Activated naive CD8-positive, alpha-beta T cell treated with anti-CD3 and anti-CD28 coated beads, Interleukin-2, amount 10 ng/mL, durations not matched to agents 7 days and 5 days (primary cell): ENCODE results near the gene MAST4. TPM values are rescaled to one million over a fixed set of nuclear protein-coding genes. Genes with fewer than 3 reads are reported as not detected.
"Not testable (repeated sequence)": the region's sequence is repeated elsewhere in the genome, so short reads cannot be mapped to it uniquely, and the experiment has no call there.

Experiments
- ATAC-seq: fragments of 150-1000 bp; cut with Tn5 transposase; one replicate; pipeline ENCODE4 v1.10.0; 2021; ENCODE audit warnings: low read depth, moderate library complexity
- POLR2A ChIA-PET: fragments of 350-600 bp; sonication (Branson Sonifier 250); formaldehyde crosslinking; loops from one replicate; lab custom pipeline; 2021; ENCODE audit warnings: antibody characterized with exemption; lab: Charles Lee
- DNase-seq: peaks from one replicate; pipeline ENCODE4 v3.0.0; 2021
- H3K27ac Mint-ChIP-seq: one replicate; pipeline ENCODE4 v1.8.0; 2022; ENCODE audit warnings: mild to moderate bottlenecking, mixed read lengths
- H3K27me3 Mint-ChIP-seq: one replicate; pipeline ENCODE4 v1.8.0; 2022; ENCODE audit warnings: mild to moderate bottlenecking, moderate library complexity, mixed read lengths
- H3K36me3 Mint-ChIP-seq: one replicate; pipeline ENCODE4 v1.8.0; 2021; ENCODE audit warnings: mild to moderate bottlenecking, mixed read lengths
- H3K4me1 Mint-ChIP-seq: one replicate; pipeline ENCODE4 v1.8.0; 2021; ENCODE audit warnings: mixed read lengths
- H3K4me3 Mint-ChIP-seq: one replicate; pipeline ENCODE4 v1.8.0; 2022; ENCODE audit warnings: mild to moderate bottlenecking, moderate library complexity, mixed read lengths
- H3K9me3 Mint-ChIP-seq: one replicate; pipeline ENCODE4 v1.8.0; 2021; ENCODE audit warnings: mixed read lengths
- total RNA-seq, 2 experiments: library from RNA; stranded (reverse); gene quantifications; one replicate each; pipeline ENCODE4 v1.2.3, GENCODE V29; 2021

The MAST4 gene
- total RNA-seq, 2 experiments from 2014 or later: 13.4 to 14.3 TPM

- POLR2A ChIA-PET: no interaction called here
- ATAC-seq (no peak), DNase-seq (no peak)
- Mint-ChIP-seq H3K4me1 (peaks cover 11% of the 10 kb centered on the region), H3K27me3 (peaks cover 6% of the 10 kb centered on the region), H3K9me3 (no peaks in the 10 kb centered on the region), H3K27ac (no peak overlapping the region), H3K36me3 (no peaks in the 10 kb centered on the region), H3K4me3 (no peak overlapping the region)
These were observed 142.8 kb downstream of the MAST4 start for GRCh38 chr5:66739021-66739420.

GRCh38 chr5:66739951-66740350, 143.8 kb downstream of the MAST4 start:
- DNase-seq: no peak
- ATAC-seq: no peak
- no peak overlapping the region for H3K4me3 Mint-ChIP-seq
- POLR2A ChIA-PET: no interaction called here
- H3K27me3 Mint-ChIP-seq: peaks cover 3% of the 10 kb centered on the region
- H3K36me3 Mint-ChIP-seq: no peaks in the 10 kb centered on the region
- peaks cover 14% of the 10 kb centered on the region for H3K4me1 Mint-ChIP-seq
- H3K9me3 Mint-ChIP-seq: no peaks in the 10 kb centered on the region
- no peak overlapping the region for H3K27ac Mint-ChIP-seq

- Mint-ChIP-seq H3K36me3 (no peaks in the 10 kb centered on the region), H3K4me3 (no peak overlapping the region), H3K27me3 (peaks cover 3% of the 10 kb centered on the region), H3K4me1 (peaks cover 14% of the 10 kb centered on the region), H3K9me3 (peaks cover 4% of the 10 kb centered on the region), H3K27ac (no peak overlapping the region)
- ATAC-seq (no peak), DNase-seq (no peak)
- POLR2A ChIA-PET: no interaction called here
These were observed 145.2 kb downstream of the MAST4 start for GRCh38 chr5:66741394-66741793.

- no peak for DNase-seq
These were observed 146.1 kb downstream of the MAST4 start for GRCh38 chr5:66742083-66742895.

GRCh38 chr5:66742896-66743247, 146.7 kb downstream of the MAST4 start:
- DNase-seq (no peak), ATAC-seq (no peak)
- POLR2A ChIA-PET: no interaction called here
- peaks cover 6% of the 10 kb centered on the region for H3K9me3 Mint-ChIP-seq
- peak overlapping the region; percentile 24 for H3K27ac Mint-ChIP-seq
- H3K36me3 Mint-ChIP-seq: no peaks in the 10 kb centered on the region
- no peak overlapping the region for H3K4me3 Mint-ChIP-seq
- H3K4me1 Mint-ChIP-seq: peaks cover 15% of the 10 kb centered on the region
- no peaks in the 10 kb centered on the region for H3K27me3 Mint-ChIP-seq

More at GRCh38 chr5:66742083-66742895, 146.1 kb downstream of the MAST4 start:
- Mint-ChIP-seq H3K36me3 (no peaks in the 10 kb centered on the region), H3K27me3 (no peaks in the 10 kb centered on the region), H3K9me3 (peaks cover 6% of the 10 kb centered on the region), H3K4me1 (peaks cover 14% of the 10 kb centered on the region), H3K27ac (no peak overlapping the region), H3K4me3 (no peak overlapping the region)
- POLR2A ChIA-PET: interaction anchor here (0.7 kb wide), 1 partner anchor 102 kb away, joined by 3 read pairs; no protein-coding TSS in a partner anchor
- ATAC-seq: no peak

- Mint-ChIP-seq H3K27me3 (no peaks in the 10 kb centered on the region), H3K4me1 (peaks cover 15% of the 10 kb centered on the region), H3K27ac (no peak overlapping the region), H3K36me3 (no peaks in the 10 kb centered on the region), H3K4me3 (no peak overlapping the region), H3K9me3 (peaks cover 6% of the 10 kb centered on the region)
- no peak for ATAC-seq
- POLR2A ChIA-PET: no interaction called here
- DNase-seq: no peak
These were observed 147.2 kb downstream of the MAST4 start for GRCh38 chr5:66743344-66743743.

GRCh38 chr5:66744040-66744439, 147.8 kb downstream of the MAST4 start:
- no peak for ATAC-seq
- no peaks in the 10 kb centered on the region for H3K27me3 Mint-ChIP-seq
- DNase-seq: no peak
- no peak overlapping the region for H3K27ac Mint-ChIP-seq
- H3K9me3 Mint-ChIP-seq: peaks cover 6% of the 10 kb centered on the region
- peaks cover 15% of the 10 kb centered on the region for H3K4me1 Mint-ChIP-seq
- H3K36me3 Mint-ChIP-seq: no peaks in the 10 kb centered on the region
- H3K4me3 Mint-ChIP-seq: no peak overlapping the region
- POLR2A ChIA-PET: no interaction called here

GRCh38 chr5:66745297-66745696, 149.1 kb downstream of the MAST4 start:
- POLR2A ChIA-PET: no interaction called here
- H3K4me3 Mint-ChIP-seq: no peak overlapping the region
- peaks cover 15% of the 10 kb centered on the region for H3K4me1 Mint-ChIP-seq
- no peaks in the 10 kb centered on the region for H3K27me3 Mint-ChIP-seq
- ATAC-seq (no peak), DNase-seq (no peak)
- no peaks in the 10 kb centered on the region for H3K36me3 Mint-ChIP-seq
- H3K27ac Mint-ChIP-seq: no peak overlapping the region
- peaks cover 6% of the 10 kb centered on the region for H3K9me3 Mint-ChIP-seq

- ATAC-seq (no peak), DNase-seq (no peak)
- H3K27ac Mint-ChIP-seq: no peak overlapping the region
- POLR2A ChIA-PET: no interaction called here
- peaks cover 13% of the 10 kb centered on the region for H3K4me1 Mint-ChIP-seq
- H3K36me3 Mint-ChIP-seq: no peaks in the 10 kb centered on the region
- no peak overlapping the region for H3K4me3 Mint-ChIP-seq
- peaks cover under 1% of the 10 kb centered on the region for H3K27me3 Mint-ChIP-seq
- H3K9me3 Mint-ChIP-seq: peaks cover 6% of the 10 kb centered on the region
These were observed 151.4 kb downstream of the MAST4 start for GRCh38 chr5:66747607-66748006.

- H3K27ac Mint-ChIP-seq, ATAC-seq, DNase-seq, H3K9me3 Mint-ChIP-seq, H3K4me3 Mint-ChIP-seq, POLR2A ChIA-PET, H3K36me3 Mint-ChIP-seq, H3K4me1 Mint-ChIP-seq: not testable (repeated sequence)
- peaks cover 14% of the 10 kb centered on the region for H3K27me3 Mint-ChIP-seq
These were observed 156.5 kb downstream of the MAST4 start for GRCh38 chr5:66752668-66753067.

- DNase-seq: no peak
- Mint-ChIP-seq H3K4me3 (no peak overlapping the region), H3K27me3 (peaks cover 14% of the 10 kb centered on the region), H3K9me3 (no peaks in the 10 kb centered on the region), H3K27ac (no peak overlapping the region), H3K36me3 (no peaks in the 10 kb centered on the region), H3K4me1 (no peaks in the 10 kb centered on the region)
- no peak for ATAC-seq
- POLR2A ChIA-PET: no interaction called here
These were observed 161.1 kb downstream of the MAST4 start for GRCh38 chr5:66757219-66757833.

- no peak overlapping the region for H3K27ac Mint-ChIP-seq
These were observed 161.7 kb downstream of the MAST4 start for GRCh38 chr5:66757834-66758371.

GRCh38 chr5:66769030-66769733, 173.0 kb downstream of the MAST4 start:
- peaks cover 2% of the 10 kb centered on the region for H3K4me1 Mint-ChIP-seq
- POLR2A ChIA-PET: interaction anchor here (0.6 kb wide), 1 partner anchor 31 kb away, joined by 3 read pairs; no protein-coding TSS in a partner anchor
- H3K9me3 Mint-ChIP-seq: no peaks in the 10 kb centered on the region

More at GRCh38 chr5:66757834-66758371, 161.7 kb downstream of the MAST4 start:
- no peaks in the 10 kb centered on the region for H3K4me1 Mint-ChIP-seq
- no peak overlapping the region for H3K4me3 Mint-ChIP-seq
- POLR2A ChIA-PET: no interaction called here
- H3K27me3 Mint-ChIP-seq: peaks cover 12% of the 10 kb centered on the region
- H3K36me3 Mint-ChIP-seq: no peaks in the 10 kb centered on the region
- no peak for ATAC-seq
- H3K9me3 Mint-ChIP-seq: no peaks in the 10 kb centered on the region
- DNase-seq: no peak

More at GRCh38 chr5:66769030-66769733, 173.0 kb downstream of the MAST4 start:
- DNase-seq (no peak), ATAC-seq (no peak)
- Mint-ChIP-seq H3K36me3 (no peaks in the 10 kb centered on the region), H3K27ac (no peak overlapping the region), H3K27me3 (peaks cover 4% of the 10 kb centered on the region), H3K4me3 (no peak overlapping the region)
